RCC 7860 (cell line): ENCODE measurements around the gene TOMM7.
"Not testable (repeated sequence)": the region's sequence is repeated elsewhere in the genome, so short reads cannot be mapped to it uniquely, and the experiment has no call there.

Experiments
- DNase-seq: peaks from one replicate; pipeline ENCODE4 v3.0.0-alpha.2; 2015; ENCODE audit warnings: low spot score
- FAIRE-seq: peaks from 2 replicates; lab custom pipeline; 2012; peaks lifted over from hg19 to GRCh38; lab: Jason Lieb, UNC

Gene TOMM7

DNA sequence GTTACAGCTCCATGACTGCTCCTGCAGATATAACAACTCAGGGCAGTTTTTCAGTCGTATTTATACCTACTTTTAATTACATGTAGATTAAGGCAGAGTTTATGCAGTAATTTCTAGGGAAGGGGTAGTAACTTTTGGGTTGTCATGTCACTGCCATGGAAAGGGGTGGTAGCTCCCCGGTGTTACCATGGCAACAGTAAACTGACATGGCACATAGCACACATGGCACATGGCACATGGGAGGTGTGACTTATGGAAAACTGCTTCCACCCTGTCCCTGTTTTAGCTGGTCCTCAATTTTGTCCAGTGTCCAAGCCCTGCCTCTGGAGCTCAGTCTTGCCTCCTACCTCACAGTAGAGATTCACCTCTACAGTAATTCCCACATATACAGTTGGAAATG, 3.9 kb upstream of the TOMM7 start:
- DNase-seq: no peak
- no peak for FAIRE-seq

DNA sequence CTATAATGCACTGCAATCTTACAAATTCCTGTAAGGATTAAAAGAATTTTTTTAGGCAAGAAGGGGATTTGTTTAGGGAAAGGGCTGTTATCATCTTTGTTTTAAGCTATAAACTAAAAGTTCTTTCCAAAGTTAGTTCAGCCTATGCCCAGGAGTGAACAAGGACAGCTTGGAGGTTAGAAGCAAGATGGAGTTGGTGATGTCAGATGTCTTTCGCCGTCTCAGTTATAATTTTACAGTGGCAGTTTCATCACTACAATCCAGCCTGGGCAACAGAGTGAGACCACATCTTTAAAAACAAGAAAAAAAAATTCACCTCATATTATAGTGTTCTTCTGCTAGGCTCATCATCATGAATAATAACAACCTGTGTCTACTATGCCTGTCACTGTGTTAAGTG, 2.1 kb upstream of the TOMM7 start:
- DNase-seq (no peak), FAIRE-seq (no peak)

DNA sequence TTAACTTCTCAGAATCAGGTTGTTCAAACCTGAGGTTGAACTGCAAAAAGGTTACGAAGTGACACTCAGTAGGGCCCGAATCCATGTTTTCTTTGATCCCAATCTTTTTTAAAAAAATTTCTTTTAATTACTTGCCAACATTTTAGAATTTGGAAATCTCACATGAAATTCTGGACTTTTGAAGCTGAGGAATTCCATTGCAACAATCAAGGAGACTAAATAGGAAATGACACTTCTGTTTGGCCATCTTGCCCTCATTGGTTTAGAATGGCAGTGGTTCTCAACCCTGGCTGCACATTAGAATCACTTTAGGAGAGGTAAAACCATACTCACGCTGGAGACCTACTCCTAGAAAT, 471 bp upstream of the TOMM7 start:
- no peak for FAIRE-seq

DNA sequence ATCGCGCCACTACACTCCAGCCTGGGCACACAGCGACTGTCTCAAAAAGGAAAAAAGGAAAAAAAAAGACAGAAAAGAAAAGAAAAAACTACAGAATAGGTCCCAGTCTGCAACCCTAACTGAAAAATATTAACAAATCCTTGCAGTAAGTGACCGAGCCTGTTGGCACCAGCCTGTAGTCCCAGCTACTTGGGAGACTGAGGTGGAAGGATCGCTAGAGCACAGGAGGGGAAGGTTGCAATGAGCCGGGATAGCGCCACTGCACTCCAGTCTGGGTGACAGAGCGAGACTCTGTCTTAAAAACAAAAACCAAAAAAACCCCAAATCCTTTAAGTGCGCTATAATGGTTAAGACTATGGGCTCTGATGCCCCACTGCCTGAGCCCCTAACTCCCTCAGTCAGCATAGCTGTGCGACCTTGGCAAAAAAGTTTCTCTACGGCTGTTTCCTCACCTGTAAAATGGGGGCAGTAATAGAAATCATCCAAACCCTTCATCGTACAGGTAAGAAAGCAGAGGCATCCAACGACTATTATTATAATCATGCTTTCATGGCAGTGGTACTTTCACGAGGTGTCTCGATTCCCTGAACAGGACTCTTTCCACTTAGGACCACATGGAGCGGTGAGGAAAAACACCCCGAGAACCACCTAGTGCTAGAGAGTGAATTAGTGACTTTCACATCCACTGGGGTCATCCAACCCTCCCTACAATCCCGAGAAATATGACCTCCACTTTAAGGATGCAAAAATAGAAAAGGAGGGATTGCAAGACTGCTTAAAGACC, 755 bp downstream of the TOMM7 start:
- DNase-seq (peak; percentile 22), FAIRE-seq (no peak)

More for the DNA sequence above, 471 bp upstream of the TOMM7 start:
- no peak for DNase-seq

DNA sequence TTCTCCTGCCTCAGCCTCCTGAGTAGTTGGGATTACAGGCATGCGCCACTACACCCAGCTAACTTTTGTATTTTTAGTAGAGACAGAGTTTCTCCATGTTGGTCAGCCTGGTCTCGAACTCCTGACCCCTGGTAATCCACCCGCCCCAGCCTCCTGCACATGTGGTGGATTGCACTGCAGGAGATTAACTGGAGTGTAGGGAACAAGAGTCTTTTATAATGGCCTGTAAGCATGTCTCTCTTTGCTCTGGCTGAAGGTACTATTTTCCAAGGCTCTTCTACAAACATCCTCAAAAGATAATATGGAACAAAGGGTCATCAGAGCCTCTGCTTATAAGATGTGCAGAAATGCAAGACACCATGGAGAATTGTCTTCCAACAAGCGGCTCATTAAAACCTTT, 3.2 kb downstream of the TOMM7 start:
- DNase-seq (no peak), FAIRE-seq (no peak)

DNA sequence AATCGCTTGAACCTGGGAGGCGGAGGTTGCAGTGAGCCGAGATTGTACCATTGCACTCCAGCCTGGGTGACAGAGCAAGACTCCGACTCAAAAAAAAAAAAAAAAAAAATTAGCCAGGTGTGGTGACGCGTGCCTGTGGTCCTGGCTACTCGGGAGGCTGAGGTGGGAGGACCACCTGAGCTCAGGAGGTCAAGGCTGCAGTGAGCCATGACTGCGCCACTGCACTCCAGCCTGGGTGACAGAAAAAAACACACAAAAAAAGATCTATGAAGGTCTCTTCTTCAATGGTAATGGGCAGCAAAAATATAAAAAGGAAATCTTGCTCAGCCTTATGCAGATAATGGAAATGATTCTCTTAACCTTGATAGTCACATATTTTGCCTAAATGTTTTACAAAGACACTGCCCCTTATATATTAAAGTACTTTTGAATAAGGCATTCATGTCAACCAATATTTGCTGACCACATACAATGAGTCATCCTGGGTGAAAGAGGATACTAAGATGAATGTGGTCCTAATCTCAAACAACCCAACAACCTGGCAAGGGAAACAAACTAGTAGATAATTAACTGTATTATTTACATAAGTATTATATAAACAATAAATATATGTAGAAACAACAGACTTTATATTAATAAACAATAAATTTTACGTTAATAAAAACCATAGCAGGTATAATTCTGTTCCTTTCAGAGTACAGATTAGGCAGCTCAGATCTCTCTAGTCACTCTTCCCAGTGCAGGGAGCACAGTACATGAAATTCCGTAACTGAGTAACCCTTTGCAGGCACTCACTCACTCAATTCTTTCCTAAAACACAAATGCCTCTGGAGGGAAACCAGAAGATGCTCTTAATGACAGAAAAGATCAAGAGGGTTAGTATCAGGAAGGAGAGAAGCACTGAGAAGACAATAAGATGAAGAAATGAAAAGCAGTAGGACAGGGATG, 8.1 kb downstream of the TOMM7 start:
- DNase-seq (peak; percentile 50), FAIRE-seq (peak; percentile 89)

DNA sequence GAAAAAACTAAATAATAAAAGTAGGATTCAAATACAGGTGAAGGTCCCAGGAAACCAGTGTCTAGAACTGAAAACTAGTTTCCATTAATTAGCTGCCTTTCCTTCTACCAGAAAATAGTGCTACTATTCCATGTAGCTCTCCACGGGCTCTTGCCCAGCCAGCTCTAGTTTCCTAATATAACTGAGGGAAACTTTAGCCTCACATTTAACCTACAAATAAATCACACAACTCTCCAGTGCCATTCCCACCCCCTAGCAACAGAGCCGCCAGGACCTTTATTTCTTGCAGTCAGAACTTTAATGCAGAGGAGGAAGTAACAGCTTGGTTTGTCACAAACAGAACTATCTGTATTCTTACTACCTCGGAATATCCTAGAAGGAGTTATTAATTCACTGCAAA, 10.3 kb downstream of the TOMM7 start:
- FAIRE-seq: no peak
- DNase-seq: no peak

DNA sequence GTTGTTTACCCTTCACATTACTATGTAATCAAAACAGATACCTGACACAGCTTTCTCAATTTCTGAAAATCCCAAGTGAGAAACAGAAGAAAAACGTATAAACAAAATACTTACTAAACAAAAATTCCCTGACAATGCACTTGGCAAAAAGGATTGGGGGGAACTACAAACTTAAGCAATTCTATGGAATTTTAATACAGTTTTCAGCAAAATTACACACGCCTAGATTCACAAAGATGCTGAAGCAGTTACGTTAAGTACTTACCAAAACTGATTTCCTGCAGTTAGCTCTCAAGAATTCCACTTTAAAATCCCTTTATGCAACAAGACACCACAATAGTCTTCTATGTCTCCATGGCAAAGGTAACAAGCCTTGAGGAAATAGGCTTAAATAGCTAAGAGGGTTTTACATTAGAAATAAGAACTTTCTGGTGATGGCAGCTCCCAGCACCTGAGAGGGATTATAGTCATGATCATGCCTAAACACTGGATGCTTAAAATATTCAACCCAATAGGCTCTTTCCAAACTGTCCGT, 10.8 kb downstream of the TOMM7 start:
- no peak for DNase-seq
- FAIRE-seq: no peak

DNA sequence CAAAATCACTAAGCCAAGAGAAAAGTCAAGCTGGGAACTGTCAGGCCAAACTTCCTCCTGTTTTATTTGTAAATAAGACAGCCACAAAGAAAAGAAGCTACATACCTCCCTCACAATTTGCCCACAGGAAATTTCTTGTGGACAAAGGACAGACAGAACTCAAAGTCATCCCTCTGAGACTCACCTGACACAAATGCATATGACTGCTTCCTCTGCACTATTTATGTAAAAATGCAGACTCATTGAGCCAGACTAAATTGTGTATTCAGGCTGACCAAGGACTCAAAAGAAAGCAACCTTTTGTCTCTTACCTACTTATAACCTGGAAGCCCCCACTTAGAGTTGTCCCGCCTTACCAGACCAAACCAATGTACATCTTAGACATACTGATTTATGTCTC, 11.8 kb downstream of the TOMM7 start:
- FAIRE-seq: no peak
- no peak for DNase-seq

DNA sequence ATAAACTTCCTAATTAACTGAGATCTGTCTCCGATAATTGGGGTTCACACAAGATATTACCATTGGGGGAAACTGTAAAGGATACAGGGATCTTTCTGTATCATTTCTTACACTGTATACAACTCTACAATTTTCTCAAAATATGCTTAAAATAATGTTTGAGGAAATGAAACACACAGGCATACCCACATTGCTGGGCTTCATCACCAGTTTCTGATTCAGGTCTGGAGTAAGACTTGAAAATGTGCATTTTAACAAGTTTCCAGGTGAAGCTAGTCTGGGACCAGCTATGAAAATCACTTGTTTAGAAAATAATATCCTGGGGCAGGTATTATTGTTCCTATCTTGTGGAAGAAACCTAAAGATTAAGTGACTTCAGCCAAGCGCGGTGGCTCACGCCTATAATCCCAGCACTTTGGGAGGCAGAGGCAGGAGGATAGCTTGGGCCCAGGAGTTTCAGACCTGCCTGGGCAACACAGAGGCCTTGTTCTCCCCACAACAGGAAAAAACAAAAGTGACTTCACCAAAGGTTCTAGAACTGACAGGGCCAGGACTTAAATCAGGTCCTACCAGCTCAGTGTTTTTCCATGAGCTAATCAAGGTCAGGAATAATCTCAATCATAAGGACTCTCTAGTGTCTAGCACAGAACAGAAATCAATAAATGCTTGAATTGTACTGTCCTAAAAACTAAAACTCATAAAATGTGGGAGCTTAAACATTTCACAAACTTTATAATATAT, 12.6 kb downstream of the TOMM7 start:
- FAIRE-seq: no peak
- no peak for DNase-seq

DNA sequence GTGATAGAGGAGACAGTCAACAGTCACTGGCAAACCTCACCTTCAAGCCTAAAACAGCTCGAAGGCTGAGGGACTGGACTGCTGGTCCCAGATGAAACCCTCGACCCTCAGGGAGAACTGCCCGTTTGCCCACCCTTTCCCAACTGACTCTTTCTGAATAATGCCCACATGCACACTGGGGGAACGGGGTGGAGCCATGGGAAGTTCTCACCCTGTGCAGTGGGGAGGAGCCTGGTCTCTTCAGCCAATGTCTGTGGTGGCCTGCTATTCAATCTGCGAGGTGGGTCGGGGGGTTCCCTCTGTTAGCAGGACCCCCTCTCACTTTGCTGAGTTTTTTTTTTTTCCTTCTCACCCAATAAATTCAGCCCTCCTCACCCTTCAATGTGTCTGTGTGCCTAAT, 14.5 kb downstream of the TOMM7 start:
- FAIRE-seq (no peak), DNase-seq (no peak)

DNA sequence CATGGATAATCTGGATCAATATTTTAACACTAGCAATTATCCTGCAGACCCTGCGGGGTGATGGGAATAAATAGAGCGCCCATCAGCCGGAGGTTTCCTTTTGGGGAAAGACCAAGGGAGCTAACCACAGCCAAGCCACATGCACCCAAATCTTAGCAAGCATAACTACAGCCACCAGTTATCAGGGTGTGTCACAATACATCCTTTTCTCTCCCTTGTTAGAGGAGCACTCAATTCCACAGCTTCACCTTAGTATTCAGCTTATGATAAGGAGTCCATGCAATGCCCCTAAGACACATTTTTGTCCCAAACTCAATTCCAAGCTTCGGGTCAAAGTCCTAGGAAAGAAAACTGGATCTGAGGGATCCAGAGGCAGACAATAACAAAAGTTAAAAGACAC, 15.9 kb downstream of the TOMM7 start:
- FAIRE-seq (no peak), DNase-seq (no peak)

DNA sequence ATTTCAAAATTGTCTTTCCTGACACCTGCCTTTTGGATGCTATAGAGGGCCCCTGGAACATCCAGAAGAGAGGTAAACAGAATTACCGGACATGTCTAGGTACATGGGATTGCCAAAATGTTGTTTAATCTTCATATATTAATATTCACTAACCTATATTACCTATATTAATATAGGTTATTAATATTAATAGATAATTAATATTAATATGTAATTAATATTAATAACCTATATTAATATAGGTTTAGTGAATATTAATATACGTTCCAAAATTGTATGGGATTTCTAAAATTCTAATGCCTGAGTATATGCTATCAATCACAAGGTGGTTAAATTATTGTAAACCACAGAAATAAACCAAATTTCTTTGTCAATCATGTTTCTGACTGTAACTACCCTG, 17.4 kb downstream of the TOMM7 start:
- FAIRE-seq (no peak), DNase-seq (no peak)

DNA sequence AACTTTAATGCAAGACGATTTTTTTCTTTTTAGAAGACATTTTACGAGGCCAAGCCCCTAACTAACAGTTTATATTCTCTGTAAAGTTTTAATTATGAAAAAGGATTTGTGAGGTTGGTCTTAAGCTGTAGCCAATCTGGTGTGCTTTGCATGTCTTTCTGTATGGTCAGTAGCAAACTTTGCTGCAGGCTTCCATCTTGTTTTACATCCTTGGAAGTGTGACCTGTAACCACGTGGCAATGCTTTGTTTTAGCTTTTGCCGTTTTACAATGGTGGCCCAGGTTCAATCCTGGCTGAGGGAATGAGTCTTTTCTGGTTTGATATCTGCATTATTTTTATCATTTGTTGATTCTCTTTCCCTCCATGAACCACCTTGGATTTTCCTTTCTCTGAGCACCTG, 19.8 kb downstream of the TOMM7 start:
- FAIRE-seq, DNase-seq: not testable (repeated sequence)

DNA sequence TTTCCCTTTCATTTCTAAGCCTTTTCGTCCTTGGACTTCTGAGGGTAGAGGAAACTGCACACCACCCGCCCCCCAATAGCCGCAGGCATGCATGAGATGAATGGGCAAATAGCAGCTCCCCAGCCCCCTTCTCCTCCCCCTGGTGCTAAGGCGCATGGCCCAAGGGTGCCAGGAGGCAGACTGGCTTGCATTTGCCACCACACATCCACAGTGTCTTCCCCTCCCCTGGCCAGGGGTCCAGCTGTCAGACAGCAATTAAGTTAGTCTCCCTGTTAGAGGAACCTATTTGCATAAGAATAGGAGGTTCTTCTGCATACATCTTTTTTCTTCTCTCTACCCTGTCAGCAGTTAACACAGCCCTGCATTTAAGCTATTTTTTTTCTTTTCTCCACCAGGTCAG, 20.2 kb downstream of the TOMM7 start:
- FAIRE-seq (no peak), DNase-seq (no peak)

DNA sequence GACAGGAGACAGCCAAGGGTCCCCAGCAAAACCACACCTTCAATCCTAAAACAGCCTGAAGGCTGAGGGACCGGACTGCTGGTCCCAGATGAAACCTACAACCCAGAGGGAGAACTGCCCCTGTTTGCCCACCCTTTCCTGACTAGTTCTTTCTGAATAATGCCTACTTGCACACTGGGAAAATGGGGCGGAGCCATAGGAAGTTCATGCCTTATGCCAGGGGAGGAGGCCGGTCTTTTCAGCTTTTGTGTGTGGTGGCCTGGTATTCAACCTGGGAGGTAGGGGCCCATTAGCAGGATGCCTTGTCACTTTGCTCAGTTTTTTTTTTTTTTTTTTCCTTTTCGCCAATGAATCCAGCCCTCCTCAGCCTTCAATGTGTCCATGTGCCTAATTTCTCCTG, 20.7 kb downstream of the TOMM7 start:
- FAIRE-seq: no peak
- DNase-seq: no peak

DNA sequence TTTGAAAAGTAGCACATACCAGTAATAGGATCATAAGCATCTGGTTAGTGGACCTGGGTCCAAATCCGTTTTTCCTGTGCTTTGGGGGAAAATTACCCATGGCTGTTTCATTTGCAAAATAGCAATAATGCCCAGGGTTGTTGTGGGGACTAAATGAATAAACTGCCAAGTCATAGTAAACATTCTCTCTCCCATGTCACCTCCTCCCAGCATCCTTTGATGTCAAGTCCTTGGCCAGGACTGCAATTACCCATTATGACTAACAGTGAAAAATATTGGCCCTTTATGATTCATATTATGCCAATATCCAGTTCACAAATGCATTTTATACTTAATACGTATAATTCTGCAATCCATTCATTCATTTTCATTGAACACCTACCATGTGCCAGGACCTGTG, 23.0 kb downstream of the TOMM7 start:
- FAIRE-seq: no peak
- no peak for DNase-seq

DNA sequence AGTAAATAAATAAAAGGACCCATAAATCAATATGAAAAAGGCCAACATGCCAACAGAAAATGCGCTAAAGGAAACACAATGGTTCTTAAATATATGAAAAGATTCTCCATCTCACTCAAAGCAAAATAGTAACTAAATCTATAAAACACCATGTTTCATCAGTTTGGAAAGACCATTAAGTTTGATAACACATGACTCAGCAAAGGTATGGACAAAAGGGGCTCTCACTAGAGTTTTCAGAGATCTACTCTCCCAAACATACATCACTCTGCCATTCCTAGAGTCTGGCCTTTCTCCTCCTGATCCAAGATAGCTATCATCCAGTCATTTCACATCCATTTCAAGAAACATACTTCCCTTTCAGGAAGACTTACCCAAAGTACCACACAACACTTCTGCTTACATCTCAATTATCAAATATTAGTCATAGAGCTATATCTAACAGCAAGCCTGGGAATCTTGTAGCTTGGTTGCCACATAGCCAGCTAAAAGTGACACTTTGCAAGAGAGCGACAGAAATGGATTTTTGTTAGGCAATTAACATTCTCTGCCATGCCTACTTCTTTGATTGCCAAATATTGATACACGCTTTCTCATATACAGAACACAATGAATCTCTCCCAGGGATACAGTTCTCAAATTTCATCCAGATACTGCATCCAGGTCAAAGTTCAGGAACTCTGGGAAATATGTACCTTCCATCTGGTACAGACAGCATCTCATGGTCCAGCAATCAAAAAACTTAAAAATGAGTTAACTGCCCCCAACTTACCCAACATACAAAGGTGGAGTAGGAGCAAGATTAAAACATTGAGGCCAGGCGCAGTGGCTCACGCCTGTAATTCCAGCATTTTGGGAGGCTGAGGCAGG, 28.8 kb downstream of the TOMM7 start:
- FAIRE-seq: no peak
- no peak for DNase-seq

DNA sequence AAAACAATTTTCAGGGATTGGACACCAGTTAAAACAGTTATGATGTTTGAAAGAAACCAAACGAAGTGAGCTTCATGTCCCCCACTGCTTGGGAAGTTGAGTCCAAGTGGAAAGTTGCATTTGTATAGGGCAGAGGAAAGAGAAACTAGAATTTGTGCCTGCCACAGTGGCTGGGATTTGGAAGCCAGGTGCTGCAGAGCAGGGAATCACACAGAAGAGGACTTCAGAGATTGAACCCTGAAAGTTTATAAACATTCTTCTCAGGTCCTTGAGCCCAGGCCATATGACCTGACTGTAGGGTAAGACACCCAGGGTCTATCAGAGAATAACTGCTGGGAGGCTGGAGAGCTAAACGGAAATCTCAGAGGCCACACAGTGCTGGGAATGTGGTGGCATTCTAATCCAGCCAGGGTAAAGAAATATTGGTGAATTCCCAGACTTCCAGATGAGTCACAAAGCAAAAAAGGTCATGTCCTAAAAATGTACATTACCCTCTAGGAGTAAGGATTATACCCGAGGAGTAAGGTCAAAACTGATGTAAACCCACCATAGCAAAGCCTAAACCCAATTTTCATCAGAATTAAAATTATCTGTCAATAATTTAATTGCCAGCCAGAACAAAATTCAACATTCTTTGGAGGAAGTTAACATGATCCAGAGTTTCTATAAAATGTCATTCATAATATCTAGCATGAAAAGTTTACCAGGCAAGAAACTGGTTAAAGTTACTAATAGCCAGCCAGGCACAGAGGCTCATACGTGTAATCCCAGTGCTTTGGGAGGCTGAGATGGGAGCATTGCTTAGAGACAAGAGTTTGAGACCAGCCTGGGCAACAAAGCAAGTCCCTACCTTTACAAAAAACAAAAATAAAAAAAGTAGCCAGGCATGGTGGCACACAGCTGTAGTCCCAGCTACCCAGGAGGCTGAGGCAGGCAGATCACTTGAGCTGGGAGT, 31.2 kb downstream of the TOMM7 start:
- peak; percentile 17 for DNase-seq
- no peak for FAIRE-seq
